K562 (cell line): Measurements from ENCODE around the gene SBK1. TPM values are rescaled to one million over a fixed set of nuclear protein-coding genes. Genes with fewer than 3 reads are reported as not detected.

ENCODE experiments used
- ATAC-seq: fragments of 200-7000 bp; cut with Tn5 transposase; 3 replicates; pipeline ENCODE4 v1.9.1; 2020; ENCODE audit warnings: moderate library complexity
- BruUV-seq: library from RNA; stranded (reverse); fragments of 400-500 nt; replicated peaks from 2 replicates; lab custom pipeline; 2021; lab: Mats Ljungman, UMichigan
- CTCF ChIA-PET: fragments of 300-600 bp; formaldehyde crosslinking; extraction: SDS; loops from one replicate; lab custom pipeline; 2021; ENCODE audit warnings: low intra/inter-chr PET ratio; lab: Yijun Ruan, JAX
- POLR2A ChIA-PET: fragments of 300-600, 350-650 bp; sonication (Branson Sonifier 250); formaldehyde crosslinking; extraction: SDS; loops from one replicate; lab custom pipeline; 2021; ENCODE audit warnings: antibody characterized with exemption, inconsistent platforms; lab: Yijun Ruan, JAX
- DNase-seq, 4 experiments: peaks; one replicate each; pipeline versions ENCODE4 v3.0.0 to v3.0.0-alpha.2; 2011 to 2018; ENCODE audit warnings: low spot score in 3 of 4, mixed read lengths in 3 of 4; ENCODE audit errors: extremely low read depth in 1 of 4
- FAIRE-seq: peaks from 2 replicates; lab custom pipeline; 2011; peaks lifted over from hg19 to GRCh38; lab: Jason Lieb, UNC
- H2AFZ ChIP-seq: 2 replicates; pipeline ENCODE4 v1.6.0; 2011; ENCODE audit warnings: low read depth, low read length, control low read depth, inconsistent platforms
- H3K27ac ChIP-seq: fragments of 200-600 bp; 3 replicates; pipeline ENCODE4 v1.8.0; 2011; ENCODE audit warnings: low read depth, mild to moderate bottlenecking, control low read depth, inconsistent platforms, low read length, moderate library complexity, mixed read lengths; ENCODE audit errors: extremely low read depth
- H3K27me3 ChIP-seq, 2 experiments: fragments of 300-600 bp in 1 of 2; 2 replicates in 1 of 2; 3 replicates in 1 of 2; pipeline versions ENCODE4 v1.6.0 to v1.8.0; 2011; ENCODE audit warnings: inconsistent platforms in 2 of 2, low read length in 2 of 2, mild to moderate bottlenecking in 1 of 2, mixed read lengths in 1 of 2, moderate library complexity in 1 of 2; ENCODE audit not compliant: control insufficient read depth in 2 of 2, insufficient read depth in 2 of 2
- H3K36me3 ChIP-seq: fragments of 300-600 bp; 3 replicates; pipeline ENCODE4 v1.8.0; 2011; ENCODE audit warnings: mild to moderate bottlenecking, low read length, inconsistent platforms; ENCODE audit not compliant: control insufficient read depth, insufficient read depth
- H3K4me1 ChIP-seq, 2 experiments: fragments of 200-600 bp in 1 of 2; replicated peaks in 1 of 2; 2 replicates in 1 of 2; 3 replicates in 1 of 2; pipeline versions ENCODE4 v1.5.1 to v1.8.0; 2011; ENCODE audit warnings: inconsistent platforms in 2 of 2, low read length in 2 of 2, mild to moderate bottlenecking in 1 of 2, mixed read lengths in 1 of 2, moderate library complexity in 1 of 2; ENCODE audit not compliant: control insufficient read depth in 2 of 2, insufficient read depth in 2 of 2
- H3K4me2 ChIP-seq: 2 replicates; pipeline ENCODE4 v1.6.1; 2011; ENCODE audit warnings: low read length, control low read depth, inconsistent platforms, mixed read lengths; ENCODE audit not compliant: insufficient read depth
- H3K4me3 ChIP-seq: fragments of 200-600 bp; sonication (generic), shearing (Covaris generic); 2 replicates; pipeline ENCODE4 v1.5.1; 2016; ENCODE audit warnings: control low read depth, inconsistent platforms
- H3K79me2 ChIP-seq: fragments of 200-600 bp; 3 replicates; pipeline ENCODE4 v1.8.0; 2011; ENCODE audit warnings: low read length, inconsistent platforms; ENCODE audit not compliant: control insufficient read depth, insufficient read depth
- H3K9ac ChIP-seq, 2 experiments: 2 replicates each; pipeline versions ENCODE4 v1.6.0 to v1.6.1; 2011; ENCODE audit warnings: low read depth in 2 of 2, low read length in 2 of 2, control low read depth in 1 of 2, inconsistent platforms in 1 of 2, mild to moderate bottlenecking in 1 of 2, mixed read lengths in 1 of 2; ENCODE audit not compliant: insufficient read depth in 1 of 2
- H3K9me1 ChIP-seq: one replicate; pipeline ENCODE4 v1.6.0; 2011; ENCODE audit warnings: inconsistent platforms, mild to moderate bottlenecking, low read length, moderate library complexity; ENCODE audit not compliant: control insufficient read depth, insufficient read depth
- H3K9me3 ChIP-seq: replicated peaks from 2 replicates; pipeline ENCODE4 v1.5.1; 2011; ENCODE audit warnings: low read depth, low read length, inconsistent platforms; ENCODE audit not compliant: control insufficient read depth, insufficient read depth
- H4K20me1 ChIP-seq: replicated peaks from 2 replicates; pipeline ENCODE4 v1.6.1; 2011; ENCODE audit warnings: low read length, inconsistent platforms, mixed read lengths; ENCODE audit not compliant: control insufficient read depth, insufficient read depth
- ATF4 ChIP-seq: fragments of 450-650 bp; formaldehyde crosslinking; IDR thresholded peaks from 2 replicates; pipeline ENCODE4 v1.4.0; 2022; ENCODE audit warnings: mild to moderate bottlenecking, moderate library complexity
- CGGBP1 ChIP-seq: fragments of 250-450 bp; sonication (Bioruptor Pico); IDR thresholded peaks from 2 replicates; pipeline ENCODE4 v1.9.0; 2021; ENCODE audit warnings: mild to moderate bottlenecking
- CREB5 ChIP-seq: fragments of 250-450 bp; sonication (Bioruptor Pico); IDR thresholded peaks from 2 replicates; pipeline ENCODE4 v1.5.0; 2020; ENCODE audit warnings: mild to moderate bottlenecking
- PTTG1 ChIP-seq: fragments of 450-650 bp; IDR thresholded peaks from 2 replicates; pipeline ENCODE4 v1.6.1; 2016; ENCODE audit warnings: low read depth, mild to moderate bottlenecking, missing genetic modification characterization, missing compliant biosample characterization
- SAP30 ChIP-seq: fragments of 200-600 bp; sonication (generic); IDR thresholded peaks from 2 replicates; pipeline ENCODE4 v1.6.1; 2012; ENCODE audit warnings: borderline replicate concordance, low read depth, mild to moderate bottlenecking, moderate library complexity, low read length, control low read depth, inconsistent platforms; ENCODE audit not compliant: insufficient read depth, poor library complexity, severe bottlenecking
- ZNF3 ChIP-seq: fragments of 250-450 bp; sonication (Bioruptor Pico); IDR thresholded peaks from 2 replicates; pipeline ENCODE4 v1.5.0; 2021; ENCODE audit warnings: mild to moderate bottlenecking, moderate library complexity
- ZNF655 ChIP-seq: fragments of 250-450 bp; sonication (Bioruptor Pico); IDR thresholded peaks from 2 replicates; pipeline ENCODE4 v1.5.0; 2021
- ZNF780A ChIP-seq: fragments of 250-450 bp; sonication (Bioruptor Pico); IDR thresholded peaks from 2 replicates; pipeline ENCODE4 v1.5.0; 2021; ENCODE audit warnings: mild to moderate bottlenecking
- ZSCAN29 ChIP-seq: fragments of 450-650 bp; IDR thresholded peaks from 2 replicates; pipeline ENCODE4 v1.6.1; 2017
- WGBS: fragments of 100-300 bp; shearing (Covaris generic); methylation state at CpG from one replicate; pipeline ENCODE4 v1.1.6; 2016; ENCODE audit warnings: low coverage, mixed read lengths; ENCODE audit not compliant: insufficient coverage; ENCODE audit errors: missing lambda C conversion rate; 5-methylcytosine and 5-hydroxymethylcytosine counted together
- in situ Hi-C: fragments of 300-500 bp; cut with MboI; formaldehyde crosslinking; loops from 4 replicates; pipeline ENCODE4 v1.15.0; 2018; ENCODE audit warnings: inconsistent platforms, mixed read lengths
- intact Hi-C: fragments of 100-400 bp; cut with micrococcal nuclease; formaldehyde crosslinking; loops from 2 replicates; pipeline ENCODE4 v1.14.2; 2022
- polyA plus RNA-seq, 8 experiments: library from polyadenylated mRNA; depleted of rRNA in 4 of 8; stranded (reverse) in 5 of 8; unstranded in 3 of 8; fragments of >200 nt; fragmentation: Nextera tagmentation in 2 of 8; fragmentation: Illumina TruSeq in 1 of 8; extraction: Ambion mirVana in 2 of 8; extraction: Trizol in 1 of 8; gene quantifications; 2 replicates each; pipeline versions ENCODE4 v1.2.1 to v1.2.3, GENCODE V29; 2011 to 2014; ENCODE audit warnings: inconsistent platforms in 1 of 8, missing spikeins in 1 of 8
- total RNA-seq, 7 experiments: library from RNA; depleted of rRNA in 6 of 7; stranded (reverse); fragments of >200 nt in 6 of 7; fragmentation: Illumina TruSeq in 2 of 7; extraction: Trizol in 2 of 7; gene quantifications; 2 replicates each; pipeline versions ENCODE4 v1.2.1 to v1.2.3, GENCODE V29; 2011 to 2021; ENCODE audit warnings: low replicate concordance in 1 of 7

The SBK1 gene
- total and polyA plus RNA-seq, 9 of the 15 experiments (the other 6 are each of a cell fraction or from before 2014, with no cell fraction given), result 0.01 to 0.07 (median 0.03) TPM; not detected in 6

GRCh38 chr16:28320741-28321140 is 28.4 kb downstream of the SBK1 start:
- peaks cover 0 to 35% of the 10 kb centered on the region in 2 experiments; a peak in 2 of 5 replicates for H3K4me1 ChIP-seq
- H3K79me2 ChIP-seq, result no peaks in the 10 kb centered on the region
- ATAC-seq (no peak), FAIRE-seq (no peak)
- H3K4me3 ChIP-seq, result no peak overlapping the region
- H3K27me3 ChIP-seq, result peaks cover 0 to 17% of the 10 kb centered on the region in 2 experiments; a peak in 2 of 5 replicates
- POLR2A ChIA-PET, result no interaction called here
- no peak overlapping the region for H3K27ac ChIP-seq
- peaks cover 7% of the 10 kb centered on the region for H4K20me1 ChIP-seq
- no peaks in the 10 kb centered on the region for H3K9me1 ChIP-seq
- no TSS peak for BruUV-seq
- CTCF ChIA-PET, result no interaction called here
- no peaks in the 10 kb centered on the region for H3K36me3 ChIP-seq
- WGBS, result 46% methylated on average over 22 of the region's 49 CpGs
- intact Hi-C loops, result no loop called here
- H3K9me3 ChIP-seq, result no peaks in the 10 kb centered on the region
- TF ChIP-seq CGGBP1 (no peak), ZNF3 (no peak), ZNF780A (no peak), SAP30 (no peak), ZSCAN29 (no peak), CREB5 (no peak), PTTG1 (tag) (no peak), ATF4 (CRISPR knock-in tag) (no peak), ZNF655 (CRISPR knock-in tag) (no peak)
- TF ChIP-seq, all 486 proteins: peak for 0
- in situ Hi-C loops, result no loop called here
- Histone ChIP-seq H2AFZ (no peak overlapping the region), H3K9ac (no peak overlapping the region), H3K4me2 (no peak overlapping the region)
- no peak for DNase-seq
